NCI-H2171 treated with DMSO at 0.1 percent for 48 hours (cell line): ENCODE measurements around the gene SLC66A2.
"Not testable (repeated sequence)": the region's sequence is repeated elsewhere in the genome, so short reads cannot be mapped to it uniquely, and the experiment has no call there.

Experiments used
- DNase-seq: peaks from one replicate; lab custom pipeline; 2025; lab: John Stamatoyannopoulos, UW

Gene SLC66A2

DNA sequence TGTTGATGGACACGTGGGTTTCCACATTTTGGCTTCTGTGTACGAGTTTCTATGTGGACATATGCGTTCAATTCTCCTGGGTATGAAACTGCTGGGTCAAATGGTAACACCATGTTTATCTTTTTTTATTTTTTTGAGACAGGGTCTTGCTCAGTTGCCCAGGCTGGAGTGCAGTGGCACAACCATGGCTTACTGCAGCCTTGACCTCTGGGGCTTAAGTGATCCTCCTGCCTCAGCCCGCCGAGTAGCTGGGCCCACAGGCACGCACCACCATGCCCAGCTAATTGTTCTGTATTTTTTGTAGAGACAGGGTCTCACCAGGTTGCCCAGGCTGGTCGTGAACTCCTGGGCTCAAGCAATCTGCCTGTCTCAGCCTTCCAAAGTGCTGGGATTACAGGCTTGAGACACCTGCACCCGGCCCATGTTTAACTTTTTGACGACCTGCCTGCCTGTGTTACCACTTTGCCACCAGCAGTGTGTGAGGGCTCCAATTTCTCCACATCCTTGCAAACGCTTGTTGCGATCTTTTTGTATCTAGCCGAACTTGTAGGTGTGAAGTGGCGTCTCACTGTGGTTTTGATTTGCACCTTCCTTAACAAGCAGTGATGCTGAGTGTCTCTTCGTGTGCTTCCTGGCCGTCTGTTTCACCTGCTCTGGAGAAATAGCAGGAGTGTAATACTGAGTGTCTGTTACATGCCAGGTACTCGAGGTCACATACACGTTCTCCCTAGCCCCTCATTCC is 19.9 kb upstream of the SLC66A2 start:
- DNase-seq, result no peak

DNA sequence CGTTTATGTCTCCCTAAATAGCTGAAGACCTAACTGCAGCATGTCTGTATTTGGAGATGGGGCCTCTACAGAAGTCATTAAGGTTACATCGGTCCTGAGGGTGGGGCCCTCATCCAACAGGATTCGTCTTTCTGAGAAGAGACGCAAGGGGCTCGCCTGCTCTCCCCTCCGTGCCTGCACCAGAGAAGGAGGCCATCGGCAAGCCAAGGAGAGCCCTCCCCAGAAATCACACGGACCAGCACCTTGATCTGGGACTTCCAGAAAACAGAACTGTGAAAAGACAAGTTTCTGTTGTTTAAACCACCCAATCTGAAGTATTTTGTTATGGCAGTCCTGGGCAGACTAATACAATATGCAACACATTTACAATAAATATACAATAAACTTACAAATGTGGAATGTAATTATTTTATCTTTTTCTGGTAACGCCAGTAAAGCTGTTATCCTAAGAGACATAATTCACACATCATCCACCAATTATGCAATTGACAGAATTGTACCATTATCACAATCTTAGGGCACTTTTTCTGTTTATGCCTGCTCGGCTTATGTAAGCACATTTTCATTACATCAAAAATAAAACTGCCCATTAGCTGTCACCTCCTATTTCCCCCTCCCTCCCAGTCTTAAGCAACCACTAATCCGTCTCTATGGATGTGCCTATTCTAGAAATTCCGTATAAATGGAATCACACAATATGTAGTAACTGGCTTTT is 19.1 kb upstream of the SLC66A2 start:
- DNase-seq, result no peak

DNA sequence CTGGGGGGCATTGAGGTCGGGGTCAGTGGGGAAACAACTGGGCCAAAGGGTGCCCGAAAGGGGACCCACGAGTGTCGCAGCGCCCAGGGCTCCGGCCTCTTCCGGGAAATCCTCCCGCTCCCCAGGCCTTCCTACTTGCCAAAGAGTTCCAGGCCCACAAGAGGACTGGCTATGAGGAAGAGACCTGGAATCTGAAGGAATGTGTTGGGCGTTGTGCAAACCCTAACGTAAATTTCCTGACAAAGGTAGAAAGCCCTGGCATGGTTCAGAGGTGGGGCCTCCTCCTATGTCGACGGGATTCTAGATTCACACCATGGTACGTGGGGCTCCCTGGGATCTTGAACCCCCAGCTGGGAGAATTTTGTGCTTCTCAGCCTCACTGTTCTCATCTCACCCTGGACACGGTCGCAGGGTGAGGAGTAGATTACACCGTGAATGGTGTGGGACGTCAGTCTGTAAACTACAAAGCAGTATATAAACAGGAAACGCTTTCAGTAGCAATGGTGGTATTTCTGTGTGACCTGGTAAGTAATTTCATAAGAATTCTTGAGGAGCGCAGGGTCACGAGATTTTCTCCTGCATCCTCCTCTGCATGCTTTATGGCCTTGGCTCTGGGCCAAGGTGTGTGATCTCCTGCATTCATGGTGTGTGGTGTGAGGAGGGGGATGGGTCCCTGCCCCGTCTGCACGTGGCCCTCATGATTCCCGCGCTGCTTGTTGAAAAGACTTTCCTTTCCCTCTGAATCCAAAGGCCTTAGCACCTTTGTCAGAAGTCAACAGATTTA is 13.9 kb upstream of the SLC66A2 start:
- DNase-seq, result peak; percentile 17

DNA sequence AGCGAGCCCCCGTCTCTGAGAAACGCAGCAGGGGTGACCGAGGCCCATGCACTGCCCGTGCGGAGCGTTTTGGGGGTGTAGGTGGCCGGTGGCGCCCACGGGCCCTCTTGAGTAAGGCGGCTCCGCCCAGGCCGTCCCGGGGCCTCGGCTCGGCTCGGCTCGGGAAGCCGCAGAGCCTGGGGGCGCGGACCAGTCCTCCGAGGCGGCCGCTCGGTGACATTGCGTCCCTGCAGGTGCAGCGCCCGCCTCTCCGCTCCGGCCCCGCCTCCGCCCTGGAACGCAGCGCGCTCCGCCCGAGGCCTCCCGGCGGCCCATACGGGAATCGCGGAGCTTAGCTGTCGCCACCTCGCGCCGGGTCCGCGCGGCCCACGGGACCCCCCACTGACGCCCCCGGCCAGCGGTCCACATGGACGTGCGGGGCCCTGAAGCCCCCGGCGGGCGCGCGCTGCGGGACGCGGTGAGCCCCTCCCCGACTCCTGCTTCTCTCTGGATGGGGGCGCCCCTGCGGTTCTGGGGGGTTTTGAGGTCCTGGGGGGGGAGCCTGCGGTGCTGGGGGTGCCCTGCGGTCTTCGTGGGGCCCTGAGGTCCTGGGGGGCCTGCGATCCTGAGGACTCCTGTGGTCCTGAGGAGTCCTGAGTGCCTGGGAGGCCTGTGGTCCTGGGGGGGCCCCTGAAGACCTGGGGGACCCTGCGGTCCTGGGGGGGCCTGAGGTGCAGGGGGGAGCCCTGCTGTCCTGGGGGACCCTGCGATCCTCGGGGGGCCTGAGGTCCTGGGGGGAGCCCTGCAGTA is 13.1 kb upstream of the SLC66A2 start, which contains the start of gene HSBP1L1:
HSBP1L1 (plus strand) TSS at position 314 of the 789 bp plus-strand sequence; CDS start at position 407, 93 bp downstream.
- peak; percentile 18 for DNase-seq

DNA sequence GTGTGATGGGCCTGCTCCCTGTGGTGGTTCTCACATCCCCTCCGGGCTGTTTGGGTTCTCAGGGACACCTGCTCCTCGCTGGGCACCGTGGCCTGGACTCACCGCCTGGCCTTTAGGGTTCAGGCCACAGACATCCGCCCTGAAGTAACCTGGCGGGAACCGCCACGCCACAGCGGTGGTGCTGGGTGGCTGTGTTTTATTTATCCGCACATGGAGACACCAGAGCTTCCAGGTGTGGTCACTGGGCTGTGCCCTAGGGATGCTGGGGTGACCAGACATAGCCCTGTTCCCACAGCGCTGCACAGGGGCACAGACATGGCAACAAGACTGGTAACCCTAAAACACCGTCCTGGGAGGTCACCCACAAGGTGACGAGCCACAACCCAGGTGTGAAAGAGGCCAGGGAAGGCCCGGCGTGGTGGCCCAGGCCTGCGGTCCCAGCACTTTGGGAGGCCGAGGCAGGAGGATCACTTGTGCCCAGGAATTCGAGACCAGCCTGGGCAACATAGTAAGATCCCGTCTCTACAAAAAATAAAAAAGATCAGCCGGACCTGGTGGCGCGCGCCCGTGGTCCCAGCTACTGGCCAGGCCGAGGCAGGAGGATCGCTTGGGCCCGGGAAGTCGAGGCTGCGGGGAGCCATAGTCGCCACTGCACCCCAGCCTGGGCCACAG is 12.3 kb upstream of the SLC66A2 start:
- no peak for DNase-seq

DNA sequence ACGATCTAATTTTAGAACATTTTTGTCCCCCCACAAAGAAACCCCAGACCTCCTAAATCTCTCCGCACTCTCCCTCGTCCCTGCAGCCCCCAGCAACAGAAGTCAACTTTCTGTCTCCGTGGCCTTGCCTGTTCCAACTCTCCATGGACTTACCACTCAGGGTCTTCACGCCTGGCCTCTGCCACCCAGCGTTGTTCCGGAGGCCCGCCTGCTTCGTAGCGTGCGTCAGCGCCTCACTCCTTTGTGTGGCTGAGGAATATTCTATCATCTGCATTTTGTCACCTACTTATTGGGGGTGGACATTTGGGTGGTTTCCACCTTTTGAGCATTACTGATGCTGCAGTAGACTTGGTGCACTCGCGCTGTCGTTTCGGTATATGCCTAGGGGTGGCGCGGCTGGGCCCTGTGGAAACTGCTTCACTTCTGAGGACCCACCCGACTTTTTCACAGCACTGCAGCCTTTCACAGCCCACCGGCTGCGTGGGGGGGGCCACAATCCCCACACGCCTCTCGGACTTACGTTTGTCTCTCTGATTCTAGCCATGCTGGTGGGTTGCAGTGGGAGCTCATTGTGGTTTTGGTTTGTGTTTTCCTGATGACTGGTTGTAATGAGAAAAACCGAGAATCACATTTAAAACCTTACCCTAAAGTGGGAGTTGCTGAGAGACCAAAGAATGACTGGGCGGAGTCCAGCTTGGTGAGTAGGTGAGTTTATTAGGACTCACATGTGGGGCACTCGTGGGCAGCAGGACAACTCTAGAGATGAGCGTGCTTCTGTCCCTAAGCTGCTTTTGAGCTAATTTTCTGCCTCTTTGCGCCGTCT is 11.6 kb upstream of the SLC66A2 start:
- no peak for DNase-seq

DNA sequence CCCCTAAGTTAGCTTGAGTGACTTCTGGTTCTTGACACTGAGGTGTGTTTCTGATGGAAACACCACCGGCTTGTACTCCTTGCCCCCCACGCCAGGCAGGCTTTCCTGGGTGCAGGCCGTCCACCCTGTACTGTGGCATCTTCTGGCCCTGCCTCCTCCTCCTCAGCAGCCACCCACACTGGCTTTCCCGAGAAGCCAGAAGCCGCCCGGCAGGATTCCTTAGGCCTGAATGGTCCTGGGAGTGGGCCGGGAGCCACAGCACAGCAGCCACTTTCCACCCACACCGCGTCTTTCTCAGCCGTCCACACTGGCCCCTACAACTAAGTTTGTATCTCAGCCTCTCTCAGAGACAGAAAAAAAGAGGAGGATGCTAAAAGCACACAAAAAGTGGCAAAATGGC is 10.9 kb upstream of the SLC66A2 start:
- no peak for DNase-seq

DNA sequence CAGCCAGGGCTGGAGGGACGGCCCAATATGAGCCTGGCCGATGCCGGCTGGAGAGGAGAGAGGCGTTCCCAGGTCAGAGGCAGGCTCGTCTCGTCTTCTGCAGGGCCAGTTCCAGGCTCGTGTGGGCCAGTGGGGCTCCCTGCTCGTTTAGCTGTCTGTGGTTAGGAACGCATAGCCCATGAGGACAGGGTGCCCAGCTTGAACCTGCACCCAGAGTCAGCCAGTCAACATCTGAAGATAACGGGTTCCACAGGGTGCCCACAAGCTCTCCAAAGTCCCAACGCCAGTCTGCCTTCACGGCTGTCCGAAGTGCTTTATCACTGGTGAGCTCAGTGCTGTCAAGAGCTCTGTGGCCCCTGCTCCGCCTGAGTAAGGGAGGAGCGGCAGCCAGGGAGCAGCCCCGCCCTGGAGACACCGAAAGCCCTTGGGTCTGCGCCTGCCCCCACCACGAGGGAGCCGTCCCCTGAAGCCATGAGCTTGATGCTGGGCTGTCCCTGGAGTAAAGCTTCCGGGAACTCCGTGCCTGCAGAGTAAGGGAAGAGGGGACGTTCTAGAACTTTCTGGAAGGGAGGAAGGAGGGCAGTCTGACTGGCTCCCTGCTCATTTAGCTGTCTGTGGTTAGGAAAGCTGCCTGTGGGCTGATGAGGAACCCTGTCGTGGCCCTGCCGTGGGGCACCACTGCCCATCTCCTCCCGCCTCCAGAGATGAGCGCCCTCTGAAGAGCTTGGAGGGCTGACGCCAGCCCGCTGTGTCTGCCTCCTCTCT is 10.3 kb upstream of the SLC66A2 start:
- DNase-seq, result no peak

DNA sequence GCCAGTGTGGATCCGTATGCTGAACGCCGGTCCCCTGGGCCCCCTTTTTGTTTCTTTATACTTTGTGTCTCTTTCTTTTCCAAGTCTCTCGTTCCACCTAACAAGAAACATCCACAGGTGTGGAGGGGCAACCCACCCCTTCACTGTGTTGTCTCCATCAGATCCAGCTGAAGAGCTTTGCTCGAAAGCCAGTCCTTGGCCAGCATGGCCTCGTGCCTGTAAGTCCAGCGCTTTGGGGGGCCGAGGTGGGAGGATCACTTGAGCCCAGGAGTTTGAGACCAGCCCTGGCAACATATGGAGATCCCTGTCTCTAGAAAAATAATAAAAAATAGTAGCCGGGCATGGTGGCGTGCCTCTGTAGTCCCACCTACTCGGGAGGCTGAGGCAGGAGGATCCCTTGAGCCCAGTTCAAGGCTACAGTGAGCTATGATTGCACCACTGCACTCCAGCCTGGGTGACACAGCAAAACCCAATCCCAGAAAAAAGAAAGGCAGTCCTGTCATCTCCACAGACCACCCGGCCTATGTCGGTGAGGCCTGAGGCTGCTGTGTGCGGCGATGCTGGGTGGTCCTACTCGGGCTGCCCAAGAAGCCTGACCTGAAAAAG is 9.6 kb upstream of the SLC66A2 start:
- DNase-seq, result no peak

DNA sequence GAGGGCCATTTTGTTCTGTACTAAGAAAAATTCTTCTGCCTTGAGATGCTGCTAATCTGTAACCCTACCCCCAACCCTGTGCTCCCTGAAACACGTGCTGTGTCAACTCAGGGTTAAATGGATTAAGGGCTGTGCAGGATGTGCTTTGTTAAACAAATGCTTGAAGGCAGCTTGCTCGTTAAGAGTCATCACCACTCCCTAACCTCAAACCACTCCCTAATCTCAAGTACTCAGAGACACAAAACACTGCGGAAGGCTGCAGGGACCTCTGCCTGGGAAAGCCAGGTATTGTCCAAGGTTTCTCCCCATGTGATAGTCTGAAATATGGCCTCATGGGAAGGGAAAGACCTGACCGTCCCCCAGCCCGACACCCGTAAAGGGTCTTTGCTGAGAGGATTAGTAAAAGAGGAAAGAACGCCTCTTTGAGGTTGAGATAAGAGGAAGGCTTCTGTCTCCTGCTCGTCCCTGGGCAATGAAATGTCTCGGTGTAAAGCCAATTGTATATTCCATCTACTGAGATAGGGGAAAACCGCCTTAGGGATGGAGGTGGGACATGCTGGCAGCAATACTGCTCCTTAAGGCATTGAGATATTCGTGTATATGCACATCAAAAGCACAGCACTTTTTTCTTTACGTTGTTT is 8.8 kb upstream of the SLC66A2 start:
- not testable (repeated sequence) for DNase-seq

DNA sequence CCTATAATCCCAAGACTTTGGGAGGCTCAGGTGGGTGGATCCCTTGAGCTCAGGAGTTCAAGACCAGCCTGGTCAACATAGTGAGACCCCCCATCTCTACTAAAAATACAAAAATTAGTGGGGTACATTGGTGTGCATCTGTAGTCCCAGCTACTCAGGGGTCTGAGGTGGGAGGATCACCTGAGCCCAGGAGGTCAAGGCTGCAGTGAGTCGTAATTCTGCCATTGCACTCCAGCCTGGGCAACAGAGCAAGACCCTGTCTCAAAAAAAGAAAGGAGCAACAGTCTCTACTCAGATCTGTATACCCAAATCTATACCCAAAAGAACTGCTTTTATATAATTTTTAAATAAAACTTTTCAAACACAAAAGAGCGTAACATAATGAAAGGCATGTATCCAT is 7.5 kb upstream of the SLC66A2 start:
- DNase-seq, result no peak

DNA sequence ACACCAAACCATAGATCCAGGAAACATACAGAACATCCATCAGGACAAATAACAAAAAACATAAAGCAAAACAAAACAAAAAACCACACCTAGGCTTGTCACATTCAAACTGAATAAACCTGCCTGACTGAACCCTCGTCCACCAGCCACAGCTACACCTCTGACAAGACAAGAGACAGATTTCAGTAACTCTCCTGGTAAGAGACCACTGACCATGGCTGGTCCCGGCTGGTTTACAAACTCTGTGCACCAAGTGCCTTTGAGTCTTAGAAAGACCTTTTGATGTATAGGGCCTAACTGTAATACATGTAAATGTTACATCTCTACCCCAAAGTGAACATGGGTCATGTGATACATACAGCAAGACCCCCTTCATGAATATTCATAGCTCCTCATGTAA is 4.8 kb upstream of the SLC66A2 start:
- no peak for DNase-seq

DNA sequence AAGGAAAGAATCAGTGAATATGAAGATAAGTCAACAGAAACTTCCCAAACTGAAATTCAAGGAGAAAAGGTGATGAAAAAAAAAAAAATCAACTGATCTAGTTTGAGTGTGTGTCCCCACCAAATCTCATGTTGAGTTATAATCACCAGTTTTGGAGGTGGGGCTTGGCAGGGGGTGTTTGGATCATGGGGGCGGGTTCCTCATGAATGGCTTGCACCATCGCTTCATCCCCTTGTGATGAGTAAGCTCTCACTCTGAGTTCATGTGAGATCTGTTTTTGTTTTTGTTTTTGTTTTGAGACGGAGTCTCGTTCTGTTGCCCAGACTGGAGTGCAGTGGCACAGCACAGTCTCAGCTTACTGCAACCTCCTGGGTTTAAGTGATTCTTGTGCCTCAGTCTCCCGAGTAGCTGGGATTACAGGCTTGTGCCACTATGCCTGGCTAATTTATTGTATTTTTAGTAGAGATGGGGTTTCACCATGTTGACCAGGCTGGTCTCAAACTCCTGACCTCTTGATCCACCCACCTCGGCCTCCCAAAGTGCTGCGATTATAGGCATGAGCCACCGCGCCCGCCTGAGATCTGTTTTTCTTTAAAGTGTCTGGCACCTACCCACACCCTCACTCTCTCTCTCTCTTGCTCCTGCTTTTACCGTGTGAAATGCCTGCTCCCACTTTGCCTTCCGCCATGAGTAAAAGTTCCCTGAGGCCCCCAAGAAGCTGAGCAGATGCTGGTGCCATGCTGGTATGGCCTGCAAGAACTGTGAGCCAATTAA is 4.0 kb upstream of the SLC66A2 start:
- no peak for DNase-seq

DNA sequence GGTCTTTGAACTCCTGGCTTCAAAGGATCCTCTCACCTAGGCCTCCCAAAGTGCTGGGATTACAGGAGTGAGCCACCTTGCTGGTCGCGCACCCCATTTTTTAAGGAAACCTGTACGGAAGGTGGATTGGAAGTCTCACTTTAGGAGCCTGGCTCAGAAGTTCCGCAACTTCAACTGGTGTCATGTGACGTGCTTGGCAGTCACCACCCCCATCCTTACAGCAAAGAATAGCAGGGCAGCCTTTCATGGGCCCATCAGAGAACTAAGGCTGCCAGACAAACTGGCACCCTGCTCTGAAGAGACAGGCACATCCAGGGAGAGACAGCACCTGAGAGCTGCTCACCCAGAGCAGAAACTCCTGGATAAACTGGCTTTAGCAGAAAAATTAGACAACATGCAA is 3.3 kb upstream of the SLC66A2 start:
- no peak for DNase-seq

DNA sequence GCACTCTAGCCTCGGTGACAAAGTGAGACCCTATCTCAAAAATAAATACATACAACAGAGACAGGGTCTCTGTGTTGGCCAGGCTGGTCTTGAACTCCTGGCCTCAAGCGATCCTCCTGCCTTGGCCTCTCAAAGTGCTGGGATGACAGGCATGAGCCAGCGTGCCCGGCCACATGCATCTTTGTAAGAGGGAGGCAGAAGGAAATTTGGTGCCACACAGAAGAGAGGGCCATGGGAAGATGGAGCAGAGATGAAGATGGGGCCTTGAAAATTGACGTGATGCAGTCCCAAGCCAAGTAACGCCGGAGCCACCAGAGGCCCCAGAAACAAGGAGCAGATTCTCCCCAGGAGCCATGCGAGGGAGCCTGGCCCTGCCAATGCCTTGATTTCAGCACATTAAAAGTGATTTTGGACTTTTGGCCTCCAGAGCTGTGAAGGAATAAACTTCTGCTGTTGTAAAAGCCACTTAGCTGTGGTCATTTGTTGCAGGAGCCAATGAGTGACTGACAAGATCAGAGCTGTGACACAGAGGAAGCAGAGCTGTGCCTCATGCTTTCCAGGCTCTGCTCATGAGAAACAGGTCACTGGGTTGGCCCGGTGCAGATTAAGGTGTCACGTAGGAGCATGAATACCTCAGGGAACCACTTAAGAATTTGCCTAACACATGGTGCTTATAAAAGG is 2.7 kb upstream of the SLC66A2 start:
- DNase-seq, result no peak

DNA sequence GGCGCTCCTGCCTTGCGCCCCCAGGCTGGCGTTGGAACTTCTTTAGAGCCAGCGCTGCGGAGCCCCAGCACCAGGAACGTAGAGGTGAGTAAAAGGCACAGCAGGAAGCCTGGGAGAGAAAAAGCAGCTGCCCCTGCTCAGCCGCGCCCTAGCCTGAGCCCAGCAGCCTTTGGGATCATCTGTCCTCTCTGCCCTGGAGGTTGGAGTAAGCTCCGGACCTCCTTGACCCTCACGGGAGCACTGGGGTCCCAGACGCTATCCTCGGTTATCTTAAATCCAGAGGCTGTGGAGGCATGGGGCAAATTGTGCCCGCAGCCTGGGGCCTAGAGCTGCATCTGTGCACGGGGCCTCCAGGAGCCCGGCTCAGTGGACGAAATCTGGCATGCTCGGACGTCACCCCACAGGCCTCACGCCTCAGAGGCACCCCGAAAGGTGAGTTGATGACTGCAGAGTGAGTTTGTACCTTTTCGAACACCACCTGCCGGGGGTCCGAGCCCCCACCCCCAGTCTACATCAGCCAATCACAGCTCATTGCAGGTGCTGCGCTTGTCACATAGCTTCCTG is 1.6 kb upstream of the SLC66A2 start:
- no peak for DNase-seq

DNA sequence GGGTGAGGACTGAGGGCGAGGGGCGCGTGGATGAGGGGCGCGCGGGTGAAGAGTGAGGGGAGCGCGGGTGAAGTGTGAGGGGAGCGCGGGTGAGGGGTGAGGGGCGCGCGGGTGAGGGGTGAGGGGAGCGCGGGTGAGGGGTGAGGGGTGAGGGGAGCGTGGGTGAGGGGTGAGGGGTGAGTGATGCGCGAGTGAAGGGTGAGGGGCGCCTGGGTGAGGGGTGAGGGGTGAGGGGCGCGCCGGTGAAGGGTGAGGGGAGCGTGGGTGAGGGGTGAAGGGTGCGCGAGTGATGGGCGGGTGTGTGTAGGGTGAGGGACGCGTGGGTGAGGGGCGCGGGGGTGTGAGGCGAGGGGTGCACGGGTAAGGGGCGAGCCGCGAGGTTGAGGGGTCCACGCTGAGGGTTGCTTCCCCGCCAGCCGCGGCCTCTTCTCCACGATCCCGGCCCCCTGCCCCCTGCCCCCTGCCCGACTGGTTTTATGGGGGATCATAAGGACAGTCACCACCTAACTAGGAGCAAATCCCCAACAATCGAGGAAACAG is 1.1 kb upstream of the SLC66A2 start:
- DNase-seq, result no peak
